Measurements from ENCODE around the gene ZNF518A.

The ZNF518A gene

DNA sequence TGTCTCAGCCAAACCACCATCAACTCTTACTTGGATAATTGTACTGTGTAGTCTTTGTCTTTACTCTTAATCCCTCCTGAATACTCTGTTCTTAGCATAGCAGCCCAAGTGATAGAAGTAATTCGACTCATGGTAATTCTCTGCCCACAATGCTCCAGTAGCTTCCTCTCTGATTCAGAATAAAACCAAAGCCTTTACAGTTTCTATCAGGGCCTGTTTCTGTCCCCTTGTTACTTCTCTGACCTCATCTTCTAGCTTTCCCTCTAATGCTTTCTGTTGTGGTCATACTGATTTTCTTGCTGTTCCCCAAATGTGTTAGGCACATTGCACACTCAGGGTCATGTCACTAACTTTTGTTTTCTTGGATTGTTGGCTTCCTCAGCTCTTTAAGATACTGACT, 8.0 kb downstream of the ZNF518A start:
- Histone ChIP-seq H3K9me2 (replicated peaks; ENCODE audit: control insufficient read depth, low read length) (no peaks in the 10 kb centered on the region), H3K79me2 (ENCODE audit: control insufficient read depth, low read length) (peaks cover 3% of the 10 kb centered on the region), H3K4me1 (ENCODE audit: control insufficient read depth, low read length) (no peaks in the 10 kb centered on the region), H3K27me3 (ENCODE audit: control insufficient read depth, low read length) (no peaks in the 10 kb centered on the region), H3K36me3 (ENCODE audit: control insufficient read depth, low read length) (peaks cover 57% of the 10 kb centered on the region), H3K9me3 (ENCODE audit: control insufficient read depth, insufficient read depth, low read length) (no peaks in the 10 kb centered on the region), H3F3A (ENCODE audit: control insufficient read depth, insufficient read depth) (no peaks in the 10 kb centered on the region), H3K27ac (ENCODE audit: low read depth, low read length) (no peak overlapping the region), H3K4me3 (ENCODE audit: low read length) (no peak overlapping the region), H4K20me1 (ENCODE audit: control insufficient read depth, insufficient read depth, low read depth, low read length) (no peaks in the 10 kb centered on the region), H3K4me2 (ENCODE audit: low read length) (no peak overlapping the region)
- TF ChIP-seq EZH2phosphoT487 (IDR thresholded peaks at IDR 0.05; ENCODE audit: borderline replicate concordance, low read length), result no peak
- TF ChIP-seq, protein P1, sequence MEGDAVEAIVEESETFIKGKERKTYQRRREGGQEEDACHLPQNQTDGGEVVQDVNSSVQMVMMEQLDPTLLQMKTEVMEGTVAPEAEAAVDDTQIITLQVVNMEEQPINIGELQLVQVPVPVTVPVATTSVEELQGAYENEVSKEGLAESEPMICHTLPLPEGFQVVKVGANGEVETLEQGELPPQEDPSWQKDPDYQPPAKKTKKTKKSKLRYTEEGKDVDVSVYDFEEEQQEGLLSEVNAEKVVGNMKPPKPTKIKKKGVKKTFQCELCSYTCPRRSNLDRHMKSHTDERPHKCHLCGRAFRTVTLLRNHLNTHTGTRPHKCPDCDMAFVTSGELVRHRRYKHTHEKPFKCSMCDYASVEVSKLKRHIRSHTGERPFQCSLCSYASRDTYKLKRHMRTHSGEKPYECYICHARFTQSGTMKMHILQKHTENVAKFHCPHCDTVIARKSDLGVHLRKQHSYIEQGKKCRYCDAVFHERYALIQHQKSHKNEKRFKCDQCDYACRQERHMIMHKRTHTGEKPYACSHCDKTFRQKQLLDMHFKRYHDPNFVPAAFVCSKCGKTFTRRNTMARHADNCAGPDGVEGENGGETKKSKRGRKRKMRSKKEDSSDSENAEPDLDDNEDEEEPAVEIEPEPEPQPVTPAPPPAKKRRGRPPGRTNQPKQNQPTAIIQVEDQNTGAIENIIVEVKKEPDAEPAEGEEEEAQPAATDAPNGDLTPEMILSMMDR (IDR thresholded peaks at IDR 0.05; ENCODE audit: low read depth, low read length, poor library complexity, severe bottlenecking), result no peak

DNA sequence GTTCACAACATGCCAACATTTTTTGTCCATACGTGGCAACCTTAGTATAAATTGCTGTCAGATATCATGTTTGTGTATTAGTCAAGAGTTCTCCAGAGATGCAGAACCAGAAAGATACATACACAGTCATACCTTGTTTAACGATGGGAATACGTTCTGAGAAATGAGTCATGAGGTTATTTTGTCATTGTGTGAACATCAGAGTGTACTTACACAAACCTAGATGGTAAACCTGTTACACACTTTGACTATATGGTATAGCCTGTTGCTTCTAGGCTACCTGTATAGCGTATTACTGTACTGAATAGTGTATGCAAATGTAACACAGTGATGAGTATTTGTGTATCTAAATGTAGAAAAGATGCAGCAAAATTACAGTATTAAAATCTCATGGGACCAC, 22.3 kb downstream of the ZNF518A start:
- Histone ChIP-seq H3K4me1 (ENCODE audit: control insufficient read depth, low read length) (no peaks in the 10 kb centered on the region), H3K9me3 (ENCODE audit: control insufficient read depth, insufficient read depth, low read length) (no peaks in the 10 kb centered on the region), H4K20me1 (ENCODE audit: control insufficient read depth, insufficient read depth, low read depth, low read length) (no peaks in the 10 kb centered on the region), H3K4me2 (ENCODE audit: low read length) (no peak overlapping the region), H3K27me3 (ENCODE audit: control insufficient read depth, low read length) (no peaks in the 10 kb centered on the region), H3K27ac (ENCODE audit: low read depth, low read length) (no peak overlapping the region), H3K4me3 (ENCODE audit: low read length) (no peak overlapping the region), H3K9me2 (replicated peaks; ENCODE audit: control insufficient read depth, low read length) (no peaks in the 10 kb centered on the region), H3K79me2 (ENCODE audit: control insufficient read depth, low read length) (no peaks in the 10 kb centered on the region), H3F3A (ENCODE audit: control insufficient read depth, insufficient read depth) (no peaks in the 10 kb centered on the region), H3K36me3 (ENCODE audit: control insufficient read depth, low read length) (peaks cover 66% of the 10 kb centered on the region)
- no peak for TF ChIP-seq EZH2phosphoT487 (IDR thresholded peaks at IDR 0.05; ENCODE audit: borderline replicate concordance, low read length)
- TF ChIP-seq, protein P1 (IDR thresholded peaks at IDR 0.05; ENCODE audit: low read depth, low read length, poor library complexity, severe bottlenecking), result no peak

DNA sequence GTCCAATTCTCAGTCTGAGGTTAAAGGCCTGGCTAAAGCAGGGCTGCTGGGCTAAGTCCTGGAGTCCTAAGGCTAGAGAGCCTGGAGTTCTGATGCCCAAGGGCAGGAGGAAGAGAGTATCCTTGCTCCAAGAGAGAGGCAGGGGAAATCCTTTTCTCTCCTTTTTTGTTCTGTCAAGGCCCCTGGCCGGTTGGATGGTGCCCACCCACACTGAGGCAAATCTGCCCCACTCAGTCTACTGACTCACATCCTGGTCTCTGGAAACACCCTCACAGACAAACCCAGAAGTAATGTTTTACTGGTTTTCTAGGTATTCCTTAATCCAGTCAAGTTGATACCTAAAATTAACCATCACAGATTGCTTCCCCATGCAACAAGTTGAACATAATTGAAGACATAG, 23.0 kb downstream of the ZNF518A start:
- Histone ChIP-seq H3K27me3 (ENCODE audit: control insufficient read depth, low read length) (no peaks in the 10 kb centered on the region), H3K36me3 (ENCODE audit: control insufficient read depth, low read length) (peaks cover 69% of the 10 kb centered on the region), H3K27ac (ENCODE audit: low read depth, low read length) (no peak overlapping the region), H3K4me1 (ENCODE audit: control insufficient read depth, low read length) (no peaks in the 10 kb centered on the region), H3K4me2 (ENCODE audit: low read length) (no peak overlapping the region), H3K79me2 (ENCODE audit: control insufficient read depth, low read length) (no peaks in the 10 kb centered on the region), H3K9me3 (ENCODE audit: control insufficient read depth, insufficient read depth, low read length) (no peaks in the 10 kb centered on the region), H4K20me1 (ENCODE audit: control insufficient read depth, insufficient read depth, low read depth, low read length) (no peaks in the 10 kb centered on the region), H3F3A (ENCODE audit: control insufficient read depth, insufficient read depth) (no peaks in the 10 kb centered on the region), H3K9me2 (replicated peaks; ENCODE audit: control insufficient read depth, low read length) (no peaks in the 10 kb centered on the region), H3K4me3 (ENCODE audit: low read length) (no peak overlapping the region)
- TF ChIP-seq, protein P1 (IDR thresholded peaks at IDR 0.05; ENCODE audit: low read depth, low read length, poor library complexity, severe bottlenecking), result no peak
- TF ChIP-seq EZH2phosphoT487 (IDR thresholded peaks at IDR 0.05; ENCODE audit: borderline replicate concordance, low read length), result no peak

DNA sequence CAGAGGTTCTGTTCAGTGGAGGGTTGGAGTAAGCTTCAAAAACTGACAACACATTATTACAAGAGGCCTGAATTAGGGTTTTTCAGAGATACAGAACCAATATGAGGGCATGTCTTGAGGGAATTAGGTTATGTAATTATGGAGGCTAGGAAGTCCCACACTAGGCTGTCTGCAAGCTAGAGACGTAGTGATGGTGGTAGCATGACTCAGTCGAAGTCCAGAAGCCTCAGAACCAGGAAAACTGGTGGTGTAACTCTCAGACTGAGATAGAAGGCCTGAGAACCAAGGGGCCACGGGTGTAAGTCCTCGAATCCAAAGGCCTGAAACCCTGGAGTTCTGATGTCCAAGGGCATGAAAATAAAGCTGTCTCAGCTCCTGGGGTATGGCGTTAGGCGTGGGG, 35.6 kb downstream of the ZNF518A start:
- Histone ChIP-seq H3F3A (ENCODE audit: control insufficient read depth, insufficient read depth) (no peaks in the 10 kb centered on the region), H3K27ac (ENCODE audit: low read depth, low read length) (no peak overlapping the region), H3K9me3 (ENCODE audit: control insufficient read depth, insufficient read depth, low read length) (no peaks in the 10 kb centered on the region), H3K27me3 (ENCODE audit: control insufficient read depth, low read length) (no peaks in the 10 kb centered on the region), H3K4me2 (ENCODE audit: low read length) (no peak overlapping the region), H3K9me2 (replicated peaks; ENCODE audit: control insufficient read depth, low read length) (no peaks in the 10 kb centered on the region), H4K20me1 (ENCODE audit: control insufficient read depth, insufficient read depth, low read depth, low read length) (no peaks in the 10 kb centered on the region), H3K36me3 (ENCODE audit: control insufficient read depth, low read length) (peaks cover 21% of the 10 kb centered on the region), H3K79me2 (ENCODE audit: control insufficient read depth, low read length) (no peaks in the 10 kb centered on the region), H3K4me1 (ENCODE audit: control insufficient read depth, low read length) (peaks cover 38% of the 10 kb centered on the region), H3K4me3 (ENCODE audit: low read length) (no peak overlapping the region)
- TF ChIP-seq EZH2phosphoT487 (IDR thresholded peaks at IDR 0.05; ENCODE audit: borderline replicate concordance, low read length), result no peak
- TF ChIP-seq, protein P1 (IDR thresholded peaks at IDR 0.05; ENCODE audit: low read depth, low read length, poor library complexity, severe bottlenecking), result no peak
